Dermis lymphatic vessel endothelial cell (primary cell): ENCODE results near the gene OR10K1. TPM values are rescaled to one million over a fixed set of nuclear protein-coding genes. Genes with fewer than 3 reads are reported as not detected.

Experiments used
- total RNA-seq: library from RNA; depleted of rRNA; stranded (reverse); fragments of >200 nt; gene quantifications from 2 replicates; pipeline ENCODE4 v1.2.1, GENCODE V29; 2014

OR10K1 gene, protein sequence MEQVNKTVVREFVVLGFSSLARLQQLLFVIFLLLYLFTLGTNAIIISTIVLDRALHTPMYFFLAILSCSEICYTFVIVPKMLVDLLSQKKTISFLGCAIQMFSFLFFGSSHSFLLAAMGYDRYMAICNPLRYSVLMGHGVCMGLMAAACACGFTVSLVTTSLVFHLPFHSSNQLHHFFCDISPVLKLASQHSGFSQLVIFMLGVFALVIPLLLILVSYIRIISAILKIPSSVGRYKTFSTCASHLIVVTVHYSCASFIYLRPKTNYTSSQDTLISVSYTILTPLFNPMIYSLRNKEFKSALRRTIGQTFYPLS
- total RNA-seq: not detected in 2 replicates

DNA sequence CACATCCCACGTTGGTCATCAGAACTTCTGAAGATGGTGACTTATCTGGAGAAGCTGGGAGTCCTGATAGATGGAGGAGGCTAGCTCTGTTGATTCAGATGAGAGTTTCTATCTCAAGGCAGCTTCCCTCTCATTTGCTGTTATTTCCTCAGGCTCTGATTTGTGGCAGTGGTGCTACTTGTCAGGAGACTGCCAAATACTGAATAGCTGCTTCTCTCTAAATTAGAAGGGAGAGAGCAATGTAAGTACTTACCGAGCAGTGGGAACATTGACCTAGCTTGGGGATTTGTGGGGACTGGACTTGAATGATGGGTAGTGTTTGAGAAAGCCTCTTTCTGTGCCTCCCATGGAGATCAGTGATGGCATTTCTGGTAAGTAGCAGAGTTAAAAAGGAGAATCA lies at the start of gene OR10K1:
Gene OR10K1 (plus strand): TSS at position 301 of the 400 bp plus-strand sequence. CDS start 3,728 bp downstream, outside the sequence.

DNA sequence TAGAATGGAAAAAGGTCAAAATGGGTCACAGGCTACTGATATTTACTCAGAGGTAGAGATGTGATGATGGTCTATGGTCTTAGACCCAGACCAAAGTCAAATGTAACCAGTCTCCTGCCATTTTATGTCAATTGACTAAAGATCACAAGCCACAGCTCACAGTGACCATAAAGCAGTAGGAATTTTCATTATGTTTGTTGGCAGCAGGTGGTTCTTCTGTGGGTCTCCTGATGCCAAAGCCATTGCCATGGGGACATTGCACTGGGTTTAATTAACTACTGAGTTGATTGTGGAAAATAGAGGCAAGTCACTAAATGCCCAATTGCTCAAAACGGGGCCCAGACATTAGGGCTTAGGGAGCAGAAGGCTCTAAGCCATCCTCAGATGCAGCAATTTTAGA lies 35.5 kb upstream of the OR10K1 start, which contains the start of gene OR10K2:
Gene OR10K2 (minus strand): TSS at position 101 of the 400 bp plus-strand sequence. CDS start 5,371 bp downstream, outside the sequence.

DNA sequence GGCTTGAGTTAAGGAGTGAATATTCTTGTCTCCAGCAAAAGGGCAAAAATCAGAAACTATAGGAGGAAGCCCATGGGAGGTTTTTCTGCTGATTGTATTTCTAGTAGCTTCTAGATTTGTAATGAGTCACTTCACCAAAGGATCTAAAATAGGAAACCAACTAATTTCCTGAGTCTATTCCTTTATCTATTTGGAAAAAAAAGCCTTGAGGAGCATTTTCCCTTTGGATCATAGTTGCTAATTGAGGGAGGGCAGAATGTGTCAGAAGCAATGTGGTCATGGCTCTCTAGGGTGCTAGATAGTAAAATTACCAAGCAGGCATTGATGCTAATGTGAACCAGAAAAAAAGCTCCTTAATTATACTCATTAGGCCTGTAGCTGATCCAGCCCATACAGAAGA lies 10.3 kb downstream of the OR10K1 start, which contains the start of gene OR10R2:
Gene OR10R2 (plus strand): TSS at position 301 of the 400 bp plus-strand sequence. CDS start 106 bp downstream, outside the sequence.

Other genes starting within 250 kb of the OR10K1 start
- not detected in 2 replicates for gene CD1A, start 207.4 kb upstream of the OR10K1 start, total RNA-seq
- gene CD1C, start 171.9 kb upstream of the OR10K1 start, total RNA-seq: not detected in 2 replicates
- gene CD1B, start 130.3 kb upstream of the OR10K1 start, total RNA-seq: not detected in 2 replicates
- gene CD1E, start 107.9 kb upstream of the OR10K1 start, total RNA-seq: not detected in 2 replicates
- not detected in 2 replicates for gene OR10T2, start 62.4 kb upstream of the OR10K1 start, total RNA-seq
- gene OR10K2, start 35.6 kb upstream of the OR10K1 start, total RNA-seq: not detected in 2 replicates
- not detected in 2 replicates for gene OR10R2, start 10.4 kb downstream of the OR10K1 start, total RNA-seq
- gene OR6Y1, start 92.6 kb downstream of the OR10K1 start, total RNA-seq: not detected in 2 replicates
- not detected in 2 replicates for gene OR6P1, start 108.7 kb downstream of the OR10K1 start, total RNA-seq
- gene OR10X1, start 118.1 kb downstream of the OR10K1 start, total RNA-seq: not detected in 2 replicates
- gene OR10Z1, start 143.4 kb downstream of the OR10K1 start, total RNA-seq: not detected in 2 replicates
- gene SPTA1, start 224.9 kb downstream of the OR10K1 start, total RNA-seq: 1.7 TPM in 2 replicates
- gene OR6K2, start 238.8 kb downstream of the OR10K1 start, total RNA-seq: not detected in 2 replicates